MCF 10A (cell line): ENCODE measurements around the gene TEX48. TPM values are rescaled to one million over a fixed set of nuclear protein-coding genes. Genes with fewer than 3 reads are reported as not detected.

Experiments
- BruUV-seq: library from RNA; stranded (reverse); fragments of 400-500 nt; replicated peaks from 2 replicates; lab custom pipeline; 2021; lab: Mats Ljungman, UMichigan
- CTCF ChIA-PET: fragments of 300-600 bp; sonication (Branson Sonifier 250); formaldehyde crosslinking; extraction: SDS; loops from one replicate; lab custom pipeline; 2021; ENCODE audit warnings: antibody characterized with exemption, inconsistent platforms; lab: Yijun Ruan, JAX
- POLR2A ChIA-PET: fragments of 300-600, 350-650 bp; sonication (Branson Sonifier 250); formaldehyde crosslinking; extraction: SDS; loops from one replicate; lab custom pipeline; 2020; ENCODE audit warnings: antibody characterized with exemption, inconsistent platforms; lab: Yijun Ruan, JAX
- DNase-seq: peaks from one replicate; pipeline ENCODE4 v3.0.0-alpha.2; 2018; ENCODE audit not compliant: unreplicated experiment
- H3K27ac Mint-ChIP-seq: one replicate; pipeline ENCODE4 v1.8.0; 2022; ENCODE audit warnings: mild to moderate bottlenecking, low read depth, mixed read lengths; ENCODE audit not compliant: unreplicated experiment
- H3K27me3 Mint-ChIP-seq: one replicate; pipeline ENCODE4 v1.8.0; 2022; ENCODE audit warnings: mixed read lengths; ENCODE audit not compliant: insufficient read depth, unreplicated experiment
- H3K36me3 Mint-ChIP-seq: one replicate; pipeline ENCODE4 v1.8.0; 2022; ENCODE audit warnings: mild to moderate bottlenecking, moderate library complexity, mixed read lengths; ENCODE audit not compliant: insufficient read depth, unreplicated experiment
- H3K4me1 Mint-ChIP-seq: one replicate; pipeline ENCODE4 v1.8.0; 2022; ENCODE audit warnings: mixed read lengths; ENCODE audit not compliant: insufficient read depth, unreplicated experiment
- H3K4me3 Mint-ChIP-seq: one replicate; pipeline ENCODE4 v1.8.0; 2022; ENCODE audit warnings: mild to moderate bottlenecking, moderate library complexity, mixed read lengths; ENCODE audit not compliant: unreplicated experiment
- H3K9me3 Mint-ChIP-seq: one replicate; pipeline ENCODE4 v1.8.0; 2022; ENCODE audit warnings: mixed read lengths; ENCODE audit not compliant: unreplicated experiment
- intact Hi-C: fragments of 100-400 bp; cut with micrococcal nuclease; formaldehyde crosslinking; loops from 2 replicates; pipeline ENCODE4 v1.14.1; 2022
- total RNA-seq: library from RNA; stranded (reverse); gene quantifications from 2 replicates; pipeline ENCODE4 v1.2.3, GENCODE V29; 2022
- TF ChIP-seq, protein P1 (sequence below): fragments of 200-600 bp; IDR thresholded peaks from one replicate; pipeline ENCODE4 v1.8.0; 2022; ENCODE audit warnings: antibody characterized with exemption, mild to moderate bottlenecking; ENCODE audit not compliant: unreplicated experiment

Gene TEX48
- total RNA-seq, 1 experiment from 2014 or later, result not detected

DNA sequence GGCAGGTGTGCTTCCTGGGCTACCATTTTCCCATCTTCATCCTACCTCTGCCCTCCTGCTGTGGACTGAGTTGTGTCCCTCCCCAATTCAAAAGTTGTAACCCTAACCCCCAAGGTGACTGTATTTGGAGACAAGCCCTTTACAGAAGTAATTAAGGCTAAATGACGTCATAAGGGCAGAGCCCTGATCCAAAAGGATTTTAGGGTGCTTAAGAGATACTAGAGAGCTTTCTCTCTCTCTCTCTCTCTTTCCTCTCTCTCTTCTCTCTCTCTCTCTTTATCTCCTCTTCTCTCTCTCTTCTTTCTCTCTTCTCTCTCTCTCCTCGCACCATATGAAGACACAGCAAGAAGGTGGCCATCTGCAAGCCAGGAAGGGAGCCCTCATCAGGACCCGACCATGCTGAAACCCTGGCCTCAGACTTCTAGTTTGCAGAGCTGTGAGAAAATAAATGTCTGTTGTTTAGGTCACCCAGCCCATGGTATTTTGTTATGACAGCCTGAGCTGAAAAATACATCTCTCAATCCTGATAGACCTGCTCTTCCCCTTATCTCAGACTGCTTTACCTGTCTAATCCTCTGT lies 36.0 kb upstream of the TEX48 start:
- peaks cover 31% of the 10 kb centered on the region for H3K4me1 Mint-ChIP-seq
- intact Hi-C loops, result no loop called here
- POLR2A ChIA-PET, result interaction anchor here (0.6 to 1.0 kb wide), 3 partner anchors 26 to 104 kb away, joined by 3 to 4 read pairs (median 3); no protein-coding TSS in a partner anchor
- TF ChIP-seq, protein P1, sequence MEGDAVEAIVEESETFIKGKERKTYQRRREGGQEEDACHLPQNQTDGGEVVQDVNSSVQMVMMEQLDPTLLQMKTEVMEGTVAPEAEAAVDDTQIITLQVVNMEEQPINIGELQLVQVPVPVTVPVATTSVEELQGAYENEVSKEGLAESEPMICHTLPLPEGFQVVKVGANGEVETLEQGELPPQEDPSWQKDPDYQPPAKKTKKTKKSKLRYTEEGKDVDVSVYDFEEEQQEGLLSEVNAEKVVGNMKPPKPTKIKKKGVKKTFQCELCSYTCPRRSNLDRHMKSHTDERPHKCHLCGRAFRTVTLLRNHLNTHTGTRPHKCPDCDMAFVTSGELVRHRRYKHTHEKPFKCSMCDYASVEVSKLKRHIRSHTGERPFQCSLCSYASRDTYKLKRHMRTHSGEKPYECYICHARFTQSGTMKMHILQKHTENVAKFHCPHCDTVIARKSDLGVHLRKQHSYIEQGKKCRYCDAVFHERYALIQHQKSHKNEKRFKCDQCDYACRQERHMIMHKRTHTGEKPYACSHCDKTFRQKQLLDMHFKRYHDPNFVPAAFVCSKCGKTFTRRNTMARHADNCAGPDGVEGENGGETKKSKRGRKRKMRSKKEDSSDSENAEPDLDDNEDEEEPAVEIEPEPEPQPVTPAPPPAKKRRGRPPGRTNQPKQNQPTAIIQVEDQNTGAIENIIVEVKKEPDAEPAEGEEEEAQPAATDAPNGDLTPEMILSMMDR, result no peak
- BruUV-seq, result no TSS peak
- no peak overlapping the region for H3K4me3 Mint-ChIP-seq
- peaks cover 8% of the 10 kb centered on the region for H3K9me3 Mint-ChIP-seq
- H3K36me3 Mint-ChIP-seq, result no peaks in the 10 kb centered on the region
- DNase-seq, result no peak
- no peaks in the 10 kb centered on the region for H3K27me3 Mint-ChIP-seq
- CTCF ChIA-PET, result interaction anchor here (0.6 kb wide), 1 partner anchor 36 kb away, joined by 3 read pairs; the partner anchor contains the start of gene TEX48
- peak overlapping the region; percentile 82 for H3K27ac Mint-ChIP-seq

DNA sequence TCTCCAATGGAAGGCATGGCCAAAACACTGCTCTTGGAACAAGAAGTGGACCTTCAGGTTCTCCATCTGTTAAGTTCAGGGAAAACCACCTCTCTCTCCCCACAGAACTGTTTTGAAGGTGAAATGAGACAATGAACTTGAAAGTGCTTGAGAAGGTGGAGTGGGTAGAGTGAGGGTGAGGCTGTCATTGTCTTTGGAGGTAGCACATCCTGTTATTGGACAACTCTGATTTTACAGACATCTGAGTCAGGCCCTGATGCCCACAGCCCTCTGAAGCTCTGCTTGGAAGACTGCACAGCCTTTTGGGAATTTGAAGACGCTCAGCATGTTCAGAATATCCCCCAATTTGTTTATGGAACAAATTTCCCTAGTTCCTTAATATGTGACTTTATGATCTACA lies 27.6 kb upstream of the TEX48 start:
- no peak for DNase-seq
- H3K27ac Mint-ChIP-seq, result no peak overlapping the region
- no peak overlapping the region for H3K4me3 Mint-ChIP-seq
- intact Hi-C loops, result no loop called here
- BruUV-seq, result no TSS peak
- POLR2A ChIA-PET, result no interaction called here
- no peaks in the 10 kb centered on the region for H3K4me1 Mint-ChIP-seq
- TF ChIP-seq, protein P1, result no peak
- H3K9me3 Mint-ChIP-seq, result no peaks in the 10 kb centered on the region
- CTCF ChIA-PET, result interaction anchor here (0.6 to 0.7 kb wide), 2 partner anchors 26 to 893 kb away, joined by 3 to 4 read pairs; no protein-coding TSS in a partner anchor
- no peaks in the 10 kb centered on the region for H3K27me3 Mint-ChIP-seq
- H3K36me3 Mint-ChIP-seq, result no peaks in the 10 kb centered on the region

DNA sequence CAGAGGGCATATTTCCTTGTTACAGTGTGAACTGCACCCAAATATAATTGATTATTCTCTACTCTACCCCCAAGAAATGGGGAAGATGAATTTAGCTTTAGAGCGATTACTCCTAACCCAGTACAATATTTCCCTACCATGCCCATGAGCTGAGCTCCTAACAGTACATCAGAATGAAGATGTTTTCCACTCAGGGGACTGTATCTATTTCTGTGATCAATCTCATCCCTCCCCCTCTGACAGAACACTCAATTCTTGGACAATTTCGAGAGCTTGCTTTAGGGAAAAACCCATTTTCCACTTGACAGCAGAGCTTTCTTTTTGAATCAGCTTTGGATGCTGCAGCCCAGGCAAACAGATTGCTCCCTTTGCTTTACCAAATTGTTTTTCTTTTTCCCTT lies 24.7 kb upstream of the TEX48 start:
- H3K4me3 Mint-ChIP-seq, result no peak overlapping the region
- H3K36me3 Mint-ChIP-seq, result no peaks in the 10 kb centered on the region
- intact Hi-C loops, result no loop called here
- POLR2A ChIA-PET, result no interaction called here
- TF ChIP-seq, protein P1, result no peak
- no peaks in the 10 kb centered on the region for H3K9me3 Mint-ChIP-seq
- CTCF ChIA-PET, result interaction anchor here (0.9 to 1.7 kb wide), 4 partner anchors 10 to 214 kb away, joined by 3 to 5 read pairs (median 4); no protein-coding TSS in a partner anchor
- BruUV-seq, result no TSS peak
- no peak for DNase-seq
- no peaks in the 10 kb centered on the region for H3K27me3 Mint-ChIP-seq
- no peak overlapping the region for H3K27ac Mint-ChIP-seq
- no peaks in the 10 kb centered on the region for H3K4me1 Mint-ChIP-seq

DNA sequence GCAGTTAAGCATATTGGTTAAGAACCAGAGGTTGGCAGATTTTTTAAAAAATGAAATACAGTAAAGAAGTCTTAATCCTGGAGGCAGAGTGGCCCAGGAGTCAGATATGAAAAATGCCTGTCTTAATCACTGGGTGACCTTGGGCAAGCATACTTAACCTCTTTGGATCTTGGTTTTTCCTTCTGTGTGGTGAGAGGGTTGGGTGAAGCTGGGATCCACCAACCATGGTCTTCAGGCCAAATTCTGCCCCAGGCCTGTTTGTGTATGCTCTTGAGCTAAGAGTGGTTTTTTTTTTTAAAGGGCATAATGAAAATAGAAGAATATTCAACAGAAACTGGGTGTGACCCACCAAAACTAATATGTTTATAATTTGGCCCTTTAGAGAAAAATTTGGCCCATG lies 20.0 kb upstream of the TEX48 start:
- POLR2A ChIA-PET, result interaction anchor here (0.7 kb wide), 1 partner anchor 13 kb away, joined by 3 read pairs; no protein-coding TSS in a partner anchor
- H3K27me3 Mint-ChIP-seq, result no peaks in the 10 kb centered on the region
- CTCF ChIA-PET, result interaction anchor here (0.7 kb wide), 1 partner anchor 403 kb away, joined by 4 read pairs; no protein-coding TSS in a partner anchor
- BruUV-seq, result no TSS peak
- no peak overlapping the region for H3K27ac Mint-ChIP-seq
- TF ChIP-seq, protein P1, result no peak
- no peak for DNase-seq
- intact Hi-C loops, result no loop called here
- H3K9me3 Mint-ChIP-seq, result no peaks in the 10 kb centered on the region
- H3K4me1 Mint-ChIP-seq, result no peaks in the 10 kb centered on the region
- no peak overlapping the region for H3K4me3 Mint-ChIP-seq
- H3K36me3 Mint-ChIP-seq, result no peaks in the 10 kb centered on the region
